GM23338 (cell line): Measurements from ENCODE around the gene BEST4.

ENCODE experiments used
- ETS1 ChIP-seq: IDR thresholded peaks from 2 replicates; pipeline ENCODE4 v1.6.1; 2016; ENCODE audit warnings: antibody characterized with exemption
- EZH2 ChIP-seq: fragments of 200-600 bp; sonication (generic); IDR thresholded peaks from one replicate; pipeline ENCODE4 v1.8.0; 2017; ENCODE audit warnings: antibody characterized with exemption, mild to moderate bottlenecking, low read depth; ENCODE audit not compliant: unreplicated experiment
- EZH2phosphoT487 ChIP-seq: fragments of 200-600 bp; sonication (generic); IDR thresholded peaks from one replicate; pipeline ENCODE4 v1.8.1; 2018; ENCODE audit warnings: antibody characterized with exemption; ENCODE audit not compliant: unreplicated experiment
- JUNB ChIP-seq: IDR thresholded peaks from one replicate; pipeline ENCODE4 v1.6.1; 2016; ENCODE audit warnings: antibody characterized with exemption; ENCODE audit not compliant: unreplicated experiment
- POLR2AphosphoS5 ChIP-seq: IDR thresholded peaks from 2 replicates; pipeline ENCODE4 v1.6.1; 2016; ENCODE audit warnings: antibody characterized with exemption, low read depth
- TF ChIP-seq, protein P1 (sequence below), 2 experiments: fragments of 200-600 bp in 1 of 2; sonication (generic) in 1 of 2; conservative IDR thresholded peaks; 2 replicates each; pipeline versions ENCODE4 v1.5.1 to v1.6.1; 2016 to 2017; ENCODE audit warnings: antibody characterized with exemption in 2 of 2, low read depth in 2 of 2, mild to moderate bottlenecking in 2 of 2, moderate library complexity in 1 of 2
- TF ChIP-seq, protein P2 (sequence below): IDR thresholded peaks from one replicate; pipeline ENCODE4 v1.6.1; 2018; ENCODE audit warnings: antibody characterized with exemption; ENCODE audit not compliant: unreplicated experiment

- TF ChIP-seq EZH2phosphoT487 (no peak), EZH2 (no peak), JUNB (no peak), POLR2AphosphoS5 (no peak), ETS1 (no peak)
- TF ChIP-seq, protein P1, sequence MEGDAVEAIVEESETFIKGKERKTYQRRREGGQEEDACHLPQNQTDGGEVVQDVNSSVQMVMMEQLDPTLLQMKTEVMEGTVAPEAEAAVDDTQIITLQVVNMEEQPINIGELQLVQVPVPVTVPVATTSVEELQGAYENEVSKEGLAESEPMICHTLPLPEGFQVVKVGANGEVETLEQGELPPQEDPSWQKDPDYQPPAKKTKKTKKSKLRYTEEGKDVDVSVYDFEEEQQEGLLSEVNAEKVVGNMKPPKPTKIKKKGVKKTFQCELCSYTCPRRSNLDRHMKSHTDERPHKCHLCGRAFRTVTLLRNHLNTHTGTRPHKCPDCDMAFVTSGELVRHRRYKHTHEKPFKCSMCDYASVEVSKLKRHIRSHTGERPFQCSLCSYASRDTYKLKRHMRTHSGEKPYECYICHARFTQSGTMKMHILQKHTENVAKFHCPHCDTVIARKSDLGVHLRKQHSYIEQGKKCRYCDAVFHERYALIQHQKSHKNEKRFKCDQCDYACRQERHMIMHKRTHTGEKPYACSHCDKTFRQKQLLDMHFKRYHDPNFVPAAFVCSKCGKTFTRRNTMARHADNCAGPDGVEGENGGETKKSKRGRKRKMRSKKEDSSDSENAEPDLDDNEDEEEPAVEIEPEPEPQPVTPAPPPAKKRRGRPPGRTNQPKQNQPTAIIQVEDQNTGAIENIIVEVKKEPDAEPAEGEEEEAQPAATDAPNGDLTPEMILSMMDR (conservative IDR thresholded peaks at IDR 0.05; ENCODE audit: low read depth in 2 of 2), result no peak
- TF ChIP-seq, protein P2, sequence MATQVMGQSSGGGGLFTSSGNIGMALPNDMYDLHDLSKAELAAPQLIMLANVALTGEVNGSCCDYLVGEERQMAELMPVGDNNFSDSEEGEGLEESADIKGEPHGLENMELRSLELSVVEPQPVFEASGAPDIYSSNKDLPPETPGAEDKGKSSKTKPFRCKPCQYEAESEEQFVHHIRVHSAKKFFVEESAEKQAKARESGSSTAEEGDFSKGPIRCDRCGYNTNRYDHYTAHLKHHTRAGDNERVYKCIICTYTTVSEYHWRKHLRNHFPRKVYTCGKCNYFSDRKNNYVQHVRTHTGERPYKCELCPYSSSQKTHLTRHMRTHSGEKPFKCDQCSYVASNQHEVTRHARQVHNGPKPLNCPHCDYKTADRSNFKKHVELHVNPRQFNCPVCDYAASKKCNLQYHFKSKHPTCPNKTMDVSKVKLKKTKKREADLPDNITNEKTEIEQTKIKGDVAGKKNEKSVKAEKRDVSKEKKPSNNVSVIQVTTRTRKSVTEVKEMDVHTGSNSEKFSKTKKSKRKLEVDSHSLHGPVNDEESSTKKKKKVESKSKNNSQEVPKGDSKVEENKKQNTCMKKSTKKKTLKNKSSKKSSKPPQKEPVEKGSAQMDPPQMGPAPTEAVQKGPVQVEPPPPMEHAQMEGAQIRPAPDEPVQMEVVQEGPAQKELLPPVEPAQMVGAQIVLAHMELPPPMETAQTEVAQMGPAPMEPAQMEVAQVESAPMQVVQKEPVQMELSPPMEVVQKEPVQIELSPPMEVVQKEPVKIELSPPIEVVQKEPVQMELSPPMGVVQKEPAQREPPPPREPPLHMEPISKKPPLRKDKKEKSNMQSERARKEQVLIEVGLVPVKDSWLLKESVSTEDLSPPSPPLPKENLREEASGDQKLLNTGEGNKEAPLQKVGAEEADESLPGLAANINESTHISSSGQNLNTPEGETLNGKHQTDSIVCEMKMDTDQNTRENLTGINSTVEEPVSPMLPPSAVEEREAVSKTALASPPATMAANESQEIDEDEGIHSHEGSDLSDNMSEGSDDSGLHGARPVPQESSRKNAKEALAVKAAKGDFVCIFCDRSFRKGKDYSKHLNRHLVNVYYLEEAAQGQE, result no peak
These were observed 34.2 kb upstream of the BEST4 start for GRCh38 chr1:44822131-44822701.
